ENCODE data around the gene FBXO3. TPM values are rescaled to one million over a fixed set of nuclear protein-coding genes. Genes with fewer than 3 reads are reported as not detected.

FBXO3 gene
- total RNA-seq, 1 donor from 2014 or later = 28.7 TPM

GRCh38 chr11:33704240-33705002 is 69.9 kb downstream of the FBXO3 start:
- no peak for DNase-seq (ENCODE audit: low spot score in 2 of 2, unreplicated experiment in 2 of 2)
- H3K4me1 Mint-ChIP-seq = peaks cover 20% of the 10 kb centered on the region
- H3K4me3 Mint-ChIP-seq = no peak overlapping the region
- no peak overlapping the region for H3K27ac Mint-ChIP-seq
- H3K36me3 Mint-ChIP-seq = peaks cover 8% of the 10 kb centered on the region
- H3K27me3 Mint-ChIP-seq (ENCODE audit: low read depth) = peaks cover 4% of the 10 kb centered on the region
- H3K9me3 Mint-ChIP-seq = no peaks in the 10 kb centered on the region
- no peak for TF ChIP-seq CTCF (IDR thresholded peaks at IDR 0.05; ENCODE audit: unreplicated experiment)

- Mint-ChIP-seq H3K27ac (no peak overlapping the region), H3K4me1 (peaks cover 20% of the 10 kb centered on the region), H3K4me3 (no peak overlapping the region), H3K9me3 (no peaks in the 10 kb centered on the region), H3K36me3 (peaks cover 2% of the 10 kb centered on the region), H3K27me3 (ENCODE audit: low read depth) (peaks cover 6% of the 10 kb centered on the region)
- DNase-seq (ENCODE audit: low spot score in 2 of 2, unreplicated experiment in 2 of 2) = no peak
- no peak for TF ChIP-seq CTCF (IDR thresholded peaks at IDR 0.05; ENCODE audit: unreplicated experiment)
Observed at GRCh38 chr11:33703788-33704187, 70.5 kb downstream of the FBXO3 start.

GRCh38 chr11:33703234-33703633 is 71.1 kb downstream of the FBXO3 start:
- Mint-ChIP-seq H3K9me3 (no peaks in the 10 kb centered on the region), H3K36me3 (no peaks in the 10 kb centered on the region), H3K4me1 (peaks cover 20% of the 10 kb centered on the region), H3K27ac (no peak overlapping the region), H3K4me3 (no peak overlapping the region), H3K27me3 (ENCODE audit: low read depth) (peaks cover 6% of the 10 kb centered on the region)
- TF ChIP-seq CTCF (IDR thresholded peaks at IDR 0.05; ENCODE audit: unreplicated experiment) = no peak
- DNase-seq (ENCODE audit: low spot score in 2 of 2, unreplicated experiment in 2 of 2) = no peak

GRCh38 chr11:33701302-33702230 is 72.8 kb downstream of the FBXO3 start:
- no peak for DNase-seq (ENCODE audit: low spot score in 2 of 2, unreplicated experiment in 2 of 2)
- Mint-ChIP-seq H3K9me3 (no peaks in the 10 kb centered on the region), H3K27ac (peak overlapping the region; percentile 95), H3K4me1 (peaks cover 20% of the 10 kb centered on the region), H3K4me3 (peak overlapping the region; percentile 77), H3K36me3 (no peaks in the 10 kb centered on the region), H3K27me3 (ENCODE audit: low read depth) (peaks cover 14% of the 10 kb centered on the region)
- TF ChIP-seq CTCF (IDR thresholded peaks at IDR 0.05; ENCODE audit: unreplicated experiment) = no peak

- H3K27ac Mint-ChIP-seq = peak within 1 kb of the TSS; percentile 95
- no peak for TF ChIP-seq CTCF (IDR thresholded peaks at IDR 0.05; ENCODE audit: unreplicated experiment)
- H3K4me1 Mint-ChIP-seq = peaks cover 20% of the 10 kb centered on the region
- H3K36me3 Mint-ChIP-seq = no peaks in the 10 kb centered on the region
- H3K9me3 Mint-ChIP-seq = no peaks in the 10 kb centered on the region
- H3K4me3 Mint-ChIP-seq = peak within 1 kb of the TSS; percentile 77
- H3K27me3 Mint-ChIP-seq (ENCODE audit: low read depth) = peaks cover 19% of the 10 kb centered on the region
- DNase-seq (ENCODE audit: low spot score in 2 of 2, unreplicated experiment in 2 of 2) = peak; percentile 98 to 99
Observed at GRCh38 chr11:33700502-33701271, 73.6 kb downstream of the FBXO3 start, which contains the start of gene C11orf91. Gene C11orf91 (minus strand): TSS chr11:33700826. CDS start chr11:33700740, 86 bp downstream.
